Measurements from ENCODE around the gene TMEM253. TPM values are rescaled to one million over a fixed set of nuclear protein-coding genes. Genes with fewer than 3 reads are reported as not detected.
A peak's percentile ranks its signal among the peaks of the same experiment; 100 is the strongest.

TMEM253 gene
- total RNA-seq, 2 experiments from 2014 or later: not detected

GRCh38 chr14:21097636-21098075 is 3.2 kb upstream of the TMEM253 start:
- H3K27ac ChIP-seq (ENCODE audit: low read depth in 1 of 2, low read length in 2 of 2): peak overlapping the region; percentile 26 to 74

GRCh38 chr14:21098076-21098891 is 2.6 kb upstream of the TMEM253 start, which contains the start of gene ZNF219:
ZNF219 (minus strand) TSS chr14:21098655; CDS start chr14:21093591, 5,064 bp downstream.
- H3K4me1 Mint-ChIP-seq (ENCODE audit: low read depth): peaks cover 38% of the 10 kb centered on the region
- peak within 1 kb of the TSS; percentile 84 for H3K27ac Mint-ChIP-seq
- intact Hi-C loops (cut with DNase I, micrococcal nuclease): no loop called here
- ATAC-seq (ENCODE audit: poor library complexity) (peak; percentile 51), DNase-seq (peak in 6 of 14 experiments; percentile 11 to 71 (median 48))
- Histone ChIP-seq H3K27me3 (ENCODE audit: control insufficient read depth in 1 of 2, insufficient read depth in 2 of 2, low read length in 2 of 2) (no peaks in the 10 kb centered on the region), H3K9me3 (ENCODE audit: control insufficient read depth in 1 of 2, insufficient read depth in 1 of 2, low read length in 2 of 2) (no peaks in the 10 kb centered on the region), H3K4me3 (ENCODE audit: low read length) (peak within 1 kb of the TSS; percentile 61), H3K4me1 (ENCODE audit: insufficient read depth, low read length) (peaks cover 23% of the 10 kb centered on the region), H3K36me3 (ENCODE audit: insufficient read depth, low read length) (no peaks in the 10 kb centered on the region), H3K27ac (ENCODE audit: low read depth in 1 of 2, low read length in 2 of 2) (peak within 1 kb of the TSS; percentile 36 to 74)
- H3K4me3 Mint-ChIP-seq: peak within 1 kb of the TSS; percentile 90
- TF ChIP-seq CTCF (IDR thresholded peaks at IDR 0.05): no peak
- CTCF ChIA-PET: interaction anchor here (1.3 to 7.3 kb wide), 2 partner anchors 8 to 30 kb away, joined by 3 to 116 read pairs; no protein-coding TSS in a partner anchor
- POLR2A ChIA-PET: interaction anchor here (1.2 to 3.7 kb wide), 3 partner anchors 11 to 85 kb away, joined by 3 to 12 read pairs (median 6); no protein-coding TSS in a partner anchor
- no peaks in the 10 kb centered on the region for H3K27me3 Mint-ChIP-seq
- H3K36me3 Mint-ChIP-seq (ENCODE audit: low read depth): no peaks in the 10 kb centered on the region
- no peaks in the 10 kb centered on the region for H3K9me3 Mint-ChIP-seq

More at GRCh38 chr14:21097636-21098075, 3.2 kb upstream of the TMEM253 start:
- ATAC-seq (ENCODE audit: poor library complexity): peak; percentile 17
- Mint-ChIP-seq H3K27me3 (no peaks in the 10 kb centered on the region), H3K27ac (peak overlapping the region; percentile 84), H3K36me3 (ENCODE audit: low read depth) (peaks cover 2% of the 10 kb centered on the region), H3K9me3 (no peaks in the 10 kb centered on the region), H3K4me1 (ENCODE audit: low read depth) (peaks cover 37% of the 10 kb centered on the region), H3K4me3 (peak overlapping the region; percentile 88)
- POLR2A ChIA-PET: interaction anchor here (1.2 to 3.7 kb wide), 4 partner anchors 10 to 91 kb away, joined by 3 to 12 read pairs (median 4); no protein-coding TSS in a partner anchor
- DNase-seq: peak in 3 of 14 experiments; percentile 35 to 63 (median 57)
- H3K4me3 ChIP-seq (ENCODE audit: low read length): peak overlapping the region; percentile 41
- H3K4me1 ChIP-seq (ENCODE audit: insufficient read depth, low read length): peaks cover 22% of the 10 kb centered on the region
- H3K36me3 ChIP-seq (ENCODE audit: insufficient read depth, low read length): no peaks in the 10 kb centered on the region
- CTCF ChIA-PET: interaction anchor here (0.8 to 7.3 kb wide), 3 partner anchors 8 to 83 kb away, joined by 3 to 116 read pairs (median 4); no protein-coding TSS in a partner anchor
- H3K27me3 ChIP-seq (ENCODE audit: control insufficient read depth in 1 of 2, insufficient read depth in 2 of 2, low read length in 2 of 2): no peaks in the 10 kb centered on the region
- intact Hi-C loops (cut with DNase I, micrococcal nuclease): no loop called here
- TF ChIP-seq CTCF (IDR thresholded peaks at IDR 0.05): no peak
- no peaks in the 10 kb centered on the region for H3K9me3 ChIP-seq (ENCODE audit: control insufficient read depth in 1 of 2, insufficient read depth in 1 of 2, low read length in 2 of 2)

- Histone ChIP-seq H3K4me1 (ENCODE audit: insufficient read depth, low read length) (peaks cover 25% of the 10 kb centered on the region), H3K4me3 (ENCODE audit: low read length) (peak overlapping the region; percentile 61), H3K36me3 (ENCODE audit: insufficient read depth, low read length) (no peaks in the 10 kb centered on the region), H3K27ac (ENCODE audit: low read depth in 1 of 2, low read length in 2 of 2) (peak overlapping the region; percentile 36 to 57), H3K9me3 (ENCODE audit: control insufficient read depth in 1 of 2, insufficient read depth in 1 of 2, low read length in 2 of 2) (no peaks in the 10 kb centered on the region), H3K27me3 (ENCODE audit: control insufficient read depth in 1 of 2, insufficient read depth in 2 of 2, low read length in 2 of 2) (no peaks in the 10 kb centered on the region)
- Mint-ChIP-seq H3K27me3 (no peaks in the 10 kb centered on the region), H3K4me3 (peak overlapping the region; percentile 90), H3K9me3 (no peaks in the 10 kb centered on the region), H3K27ac (peak overlapping the region; percentile 83), H3K36me3 (ENCODE audit: low read depth) (no peaks in the 10 kb centered on the region), H3K4me1 (ENCODE audit: low read depth) (peaks cover 42% of the 10 kb centered on the region)
- ATAC-seq (ENCODE audit: poor library complexity) (no peak), DNase-seq (no peak)
- ChIA-PET CTCF (interaction anchor here (0.8 to 1.7 kb wide), 2 partner anchors 31 to 84 kb away, joined by 3 to 10 read pairs; no protein-coding TSS in a partner anchor), POLR2A (interaction anchor here (3.7 kb wide), 1 partner anchor 12 kb away, joined by 12 read pairs; no protein-coding TSS in a partner anchor)
- no peak for TF ChIP-seq CTCF (IDR thresholded peaks at IDR 0.05)
- intact Hi-C loops (cut with DNase I, micrococcal nuclease): no loop called here
Observed at GRCh38 chr14:21098892-21099595, 1.8 kb upstream of the TMEM253 start.
